HCT116 (cell line): ENCODE data around the gene PREX1. TPM values are rescaled to one million over a fixed set of nuclear protein-coding genes. Genes with fewer than 3 reads are reported as not detected.

Experiments
- ATAC-seq: fragments of 200-7000 bp; cut with Tn5 transposase; 2 replicates; pipeline ENCODE4 v1.9.1; 2020; ENCODE audit warnings: mild to moderate bottlenecking, moderate library complexity
- BruUV-seq: library from RNA; stranded (reverse); fragments of 400-500 nt; replicated peaks from 2 replicates; lab custom pipeline; 2021; lab: Mats Ljungman, UMichigan
- CTCF ChIA-PET: fragments of 300-600 bp; sonication (Branson Sonifier 250); formaldehyde crosslinking; loops from one replicate; lab custom pipeline; 2021; ENCODE audit warnings: antibody characterized with exemption; lab: Charles Lee
- POLR2A ChIA-PET: fragments of 300-600, 350-600 bp; sonication (Branson Sonifier 250); formaldehyde crosslinking; loops from one replicate; lab custom pipeline; 2021; ENCODE audit warnings: antibody characterized with exemption; lab: Charles Lee
- RAD21 ChIA-PET, 2 experiments: fragments of 300-600 bp; sonication (Branson Sonifier 250); formaldehyde crosslinking; loops; one replicate each; lab custom pipeline; 2023; ENCODE audit warnings: low total read pairs in 2 of 2; ENCODE audit not compliant: uncharacterized antibody in 2 of 2, unreplicated experiment in 2 of 2, low non-redundant PET in 1 of 2; lab: Charles Lee
- DNase-seq: peaks from one replicate; pipeline ENCODE4 v3.0.0-alpha.2; 2010; ENCODE audit warnings: low read depth, low spot score
- H2AFZ ChIP-seq: fragments of 200-600 bp; shearing (Covaris generic), sonication (generic); 2 replicates; pipeline ENCODE4 v1.6.1; 2017; ENCODE audit warnings: low read depth, mixed run types, mixed read lengths, antibody characterized with exemption, low read length; ENCODE audit not compliant: poor library complexity, severe bottlenecking
- H3K27ac ChIP-seq: 2 replicates; pipeline ENCODE4 v1.5.1; 2012; ENCODE audit warnings: low read depth, low read length
- H3K27me3 ChIP-seq: fragments of 200-600 bp; sonication (generic); 2 replicates; pipeline ENCODE4 v1.6.1; 2016; ENCODE audit warnings: mixed run types, low read length, mixed read lengths; ENCODE audit not compliant: insufficient read depth
- H3K36me3 ChIP-seq, 2 experiments: fragments of 200-500 bp in 1 of 2; fragments of 200-600 bp in 1 of 2; sonication (Bioruptor generic) in 1 of 2; sonication (generic) in 1 of 2; 2 replicates each; pipeline versions ENCODE4 v1.5.1 to v1.6.1; 2014 to 2016; ENCODE audit warnings: low read length in 2 of 2, inconsistent platforms in 1 of 2, mixed read lengths in 1 of 2, mixed run types in 1 of 2; ENCODE audit not compliant: insufficient read depth in 2 of 2, control insufficient read depth in 1 of 2
- H3K4me1 ChIP-seq, 2 experiments: fragments of 200-600 bp in 1 of 2; sonication (generic) in 1 of 2; 2 replicates each; pipeline versions ENCODE4 v1.5.1 to v1.6.1; 2012 to 2017; ENCODE audit warnings: low read length in 2 of 2, inconsistent platforms in 1 of 2, mild to moderate bottlenecking in 1 of 2, mixed read lengths in 1 of 2, mixed run types in 1 of 2, moderate library complexity in 1 of 2; ENCODE audit not compliant: insufficient read depth in 2 of 2, control insufficient read depth in 1 of 2
- H3K4me2 ChIP-seq: fragments of 200-600 bp; sonication (generic); 2 replicates; pipeline ENCODE4 v1.6.1; 2017; ENCODE audit warnings: mixed run types, low read length, mixed read lengths
- H3K4me3 ChIP-seq, 2 experiments: fragments of 200-600 bp in 1 of 2; sonication (generic) in 1 of 2; replicated peaks in 1 of 2; 2 replicates each; pipeline ENCODE4 v1.5.1; 2011 to 2016; ENCODE audit warnings: low read length in 2 of 2, control low read depth in 1 of 2, low read depth in 1 of 2, mild to moderate bottlenecking in 1 of 2, mixed read lengths in 1 of 2, mixed run types in 1 of 2
- H3K79me2 ChIP-seq: fragments of 200-600 bp; sonication (generic); 2 replicates; pipeline ENCODE4 v1.6.1; 2017; ENCODE audit warnings: mild to moderate bottlenecking, mixed run types, low read length, moderate library complexity, mixed read lengths; ENCODE audit not compliant: insufficient read depth
- H3K9ac ChIP-seq: fragments of 200-600 bp; sonication (generic); 2 replicates; pipeline ENCODE4 v1.6.1; 2016; ENCODE audit warnings: low read length, mixed read lengths
- H3K9me2 ChIP-seq: fragments of 200-600 bp; sonication (generic), shearing (Covaris generic); 2 replicates; pipeline ENCODE4 v1.6.1; 2017; ENCODE audit warnings: mixed run types, mild to moderate bottlenecking, moderate library complexity; ENCODE audit not compliant: insufficient read depth
- H3K9me3 ChIP-seq, 2 experiments: fragments of 200-500 bp in 1 of 2; fragments of 200-600 bp in 1 of 2; sonication (Bioruptor generic) in 1 of 2; sonication (generic) in 1 of 2; 2 replicates each; pipeline ENCODE4 v1.6.1; 2014 to 2017; ENCODE audit warnings: low read length in 2 of 2, mixed read lengths in 2 of 2, inconsistent platforms in 1 of 2, low read depth in 1 of 2, mild to moderate bottlenecking in 1 of 2, mixed run types in 1 of 2, moderate library complexity in 1 of 2; ENCODE audit not compliant: control insufficient read depth in 1 of 2, insufficient read depth in 1 of 2
- H4K20me1 ChIP-seq: fragments of 200-600 bp; sonication (generic), shearing (Covaris generic); 2 replicates; pipeline ENCODE4 v1.6.1; 2017; ENCODE audit warnings: mixed run types, mild to moderate bottlenecking, moderate library complexity; ENCODE audit not compliant: insufficient read depth
- CBX3 ChIP-seq: IDR thresholded peaks from 2 replicates; pipeline ENCODE4 v1.6.1; 2012; ENCODE audit warnings: low read depth
- EGR1 ChIP-seq: IDR thresholded peaks from 2 replicates; pipeline ENCODE4 v1.6.1; 2012; ENCODE audit warnings: low read depth
- ELF1 ChIP-seq: IDR thresholded peaks from 2 replicates; pipeline ENCODE4 v1.6.1; 2012; ENCODE audit warnings: low read depth, borderline replicate concordance
- EZH2phosphoT487 ChIP-seq: fragments of 200-600 bp; IDR thresholded peaks from 2 replicates; pipeline ENCODE4 v1.6.1; 2018; ENCODE audit warnings: antibody characterized with exemption, borderline replicate concordance
- FOSL1 ChIP-seq: IDR thresholded peaks from 2 replicates; pipeline ENCODE4 v1.6.1; 2012; ENCODE audit warnings: low read depth
- MAX ChIP-seq: IDR thresholded peaks from 2 replicates; pipeline ENCODE4 v1.6.1; 2012
- POLR2A ChIP-seq: IDR thresholded peaks from 2 replicates; pipeline ENCODE4 v1.7.0; 2011; ENCODE audit warnings: borderline replicate concordance; ENCODE audit not compliant: insufficient read depth, insufficient read length; ENCODE audit errors: extremely low read depth
- POLR2AphosphoS5 ChIP-seq: IDR thresholded peaks from 2 replicates; pipeline ENCODE4 v1.6.1; 2011; ENCODE audit warnings: mild to moderate bottlenecking, low read depth, low read length, moderate library complexity
- RAD21 ChIP-seq: IDR thresholded peaks from 2 replicates; pipeline ENCODE4 v1.6.1; 2012; ENCODE audit warnings: low read depth, mild to moderate bottlenecking
- REST ChIP-seq: IDR thresholded peaks from 2 replicates; pipeline ENCODE4 v1.6.1; 2012; ENCODE audit warnings: low read depth
- SIN3A ChIP-seq: IDR thresholded peaks from 2 replicates; pipeline ENCODE4 v1.6.1; 2012; ENCODE audit warnings: low read depth
- SP1 ChIP-seq: IDR thresholded peaks from 2 replicates; pipeline ENCODE4 v1.6.1; 2012; ENCODE audit warnings: low read depth
- SRF ChIP-seq: IDR thresholded peaks from 2 replicates; pipeline ENCODE4 v1.6.1; 2012; ENCODE audit warnings: low read depth
- TCF7L2 ChIP-seq: IDR thresholded peaks from 2 replicates; pipeline ENCODE4 v1.7.0; 2011; ENCODE audit warnings: borderline replicate concordance, inconsistent platforms; ENCODE audit not compliant: insufficient read depth, insufficient read length; ENCODE audit errors: extremely low read depth
- YY1 ChIP-seq: IDR thresholded peaks from 2 replicates; pipeline ENCODE4 v1.6.1; 2011; ENCODE audit warnings: low read length, low read depth, moderate library complexity, mild to moderate bottlenecking; ENCODE audit not compliant: insufficient replicate concordance; ENCODE audit errors: extremely low read depth
- ZFX ChIP-seq: fragments of 450-650 bp; IDR thresholded peaks from 2 replicates; pipeline ENCODE4 v1.6.1; 2017
- intact Hi-C: fragments of 100-400 bp; cut with micrococcal nuclease; formaldehyde crosslinking; loops from 2 replicates; pipeline ENCODE4 v1.10.0; 2022
- total RNA-seq: library from RNA; stranded (reverse); gene quantifications from one replicate; pipeline ENCODE4 v1.2.1, GENCODE V29; 2021; ENCODE audit not compliant: unreplicated experiment
- TF ChIP-seq, protein P1 (sequence below): IDR thresholded peaks from 2 replicates; pipeline ENCODE4 v1.6.1; 2011; ENCODE audit warnings: mild to moderate bottlenecking, low read length, moderate library complexity; ENCODE audit not compliant: insufficient replicate concordance; ENCODE audit errors: extremely low read depth

The PREX1 gene
- total RNA-seq, 1 experiment from 2014 or later, result 6.1 TPM

DNA sequence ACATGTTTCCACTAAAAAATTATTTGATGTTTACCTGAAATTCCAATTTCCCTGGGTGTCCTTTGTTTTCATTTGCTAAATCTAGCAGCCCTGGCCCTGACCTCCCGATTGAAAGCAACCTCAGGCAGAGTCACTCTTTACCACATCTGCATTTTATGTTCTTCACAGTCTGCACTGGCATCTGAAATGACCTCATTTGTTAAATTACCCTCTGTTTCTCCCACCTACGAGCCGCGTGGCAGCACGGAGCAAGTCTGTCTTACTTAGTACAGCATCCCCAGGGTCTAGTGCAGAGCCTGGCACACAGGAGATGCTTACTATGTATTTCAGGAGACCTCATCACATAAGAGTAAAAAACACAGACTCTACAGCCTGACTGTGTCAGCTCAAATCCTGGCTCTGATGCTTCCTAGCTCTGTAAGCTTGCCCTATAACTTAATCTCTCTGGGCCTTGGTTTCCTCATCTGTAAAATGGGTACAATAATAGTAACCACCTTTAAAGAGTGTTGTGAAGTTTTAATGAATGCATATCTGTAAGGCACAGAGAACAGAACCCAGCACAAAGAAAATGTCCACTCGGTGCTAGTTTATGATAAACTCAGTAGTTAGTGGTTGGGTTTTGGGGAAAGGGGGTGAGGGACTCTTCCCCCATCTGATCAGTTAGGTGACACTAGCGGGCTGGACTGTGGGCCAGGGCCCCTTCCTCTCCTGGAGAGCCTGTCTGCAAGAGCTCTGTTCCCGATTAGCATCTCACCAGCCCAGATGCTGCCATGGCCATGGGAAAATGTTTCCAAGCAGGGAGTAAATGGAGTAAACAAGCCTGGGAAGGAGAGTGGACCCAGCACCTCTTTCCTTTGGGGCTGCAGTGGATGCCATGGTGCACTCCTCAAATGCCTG, 88.2 kb downstream of the PREX1 start:
- Histone ChIP-seq H3K4me3 (no peak overlapping the region), H3K9me3 (no peaks in the 10 kb centered on the region), H2AFZ (no peak overlapping the region), H3K9ac (no peak overlapping the region), H3K4me1 (no peaks in the 10 kb centered on the region), H3K79me2 (no peaks in the 10 kb centered on the region), H3K4me2 (no peak overlapping the region), H3K36me3 (no peaks in the 10 kb centered on the region), H3K27ac (no peak overlapping the region), H3K9me2 (no peaks in the 10 kb centered on the region), H4K20me1 (no peaks in the 10 kb centered on the region), H3K27me3 (no peaks in the 10 kb centered on the region)
- POLR2A ChIA-PET, result no interaction called here
- ATAC-seq (no peak), DNase-seq (no peak)
- TF ChIP-seq ZFX, result no peak
- no peak for TF ChIP-seq MAX
- TF ChIP-seq REST, result no peak
- no peak for TF ChIP-seq EGR1
- no peak for TF ChIP-seq SRF
- TF ChIP-seq, protein P1, sequence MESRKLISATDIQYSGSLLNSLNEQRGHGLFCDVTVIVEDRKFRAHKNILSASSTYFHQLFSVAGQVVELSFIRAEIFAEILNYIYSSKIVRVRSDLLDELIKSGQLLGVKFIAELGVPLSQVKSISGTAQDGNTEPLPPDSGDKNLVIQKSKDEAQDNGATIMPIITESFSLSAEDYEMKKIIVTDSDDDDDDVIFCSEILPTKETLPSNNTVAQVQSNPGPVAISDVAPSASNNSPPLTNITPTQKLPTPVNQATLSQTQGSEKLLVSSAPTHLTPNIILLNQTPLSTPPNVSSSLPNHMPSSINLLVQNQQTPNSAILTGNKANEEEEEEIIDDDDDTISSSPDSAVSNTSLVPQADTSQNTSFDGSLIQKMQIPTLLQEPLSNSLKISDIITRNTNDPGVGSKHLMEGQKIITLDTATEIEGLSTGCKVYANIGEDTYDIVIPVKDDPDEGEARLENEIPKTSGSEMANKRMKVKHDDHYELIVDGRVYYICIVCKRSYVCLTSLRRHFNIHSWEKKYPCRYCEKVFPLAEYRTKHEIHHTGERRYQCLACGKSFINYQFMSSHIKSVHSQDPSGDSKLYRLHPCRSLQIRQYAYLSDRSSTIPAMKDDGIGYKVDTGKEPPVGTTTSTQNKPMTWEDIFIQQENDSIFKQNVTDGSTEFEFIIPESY, result no peak
- TF ChIP-seq POLR2A, result no peak
- TF ChIP-seq CBX3, result no peak
- no peak for TF ChIP-seq TCF7L2
- no peak for TF ChIP-seq POLR2AphosphoS5
- no peak for TF ChIP-seq EZH2phosphoT487
- no peak for TF ChIP-seq SP1
- TF ChIP-seq YY1, result no peak
- TF ChIP-seq FOSL1, result no peak
- no peak for TF ChIP-seq RAD21
- no peak for TF ChIP-seq ELF1
- no peak for TF ChIP-seq SIN3A
- intact Hi-C loops, result no loop called here
- CTCF ChIA-PET, result no interaction called here
- no TSS peak for BruUV-seq
- RAD21 ChIA-PET, result no interaction called here
